Measurements from ENCODE around the gene PPFIA1.

Gene PPFIA1

GRCh38 chr11:70399681-70400112 is 129.2 kb downstream of the PPFIA1 start:
- H4K8ac ChIP-seq (ENCODE audit: low read depth, low read length) = no peak overlapping the region
- peak overlapping the region; percentile 95 for H3K56ac ChIP-seq (ENCODE audit: low read length)
- H3K4me1 ChIP-seq (ENCODE audit: control insufficient read depth, low read depth, low read length) = peaks cover 8% of the 10 kb centered on the region
- H3K4me2 ChIP-seq (ENCODE audit: low read length) = peak overlapping the region; percentile 81
- H3K36me3 ChIP-seq (ENCODE audit: control insufficient read depth, insufficient read depth, low read length) = no peaks in the 10 kb centered on the region
- H2BK15ac ChIP-seq (replicated peaks; ENCODE audit: low read depth) = no peak overlapping the region
- no peak overlapping the region for H2BK5ac ChIP-seq (ENCODE audit: low read length)
- no peak overlapping the region for H3K27ac ChIP-seq (ENCODE audit: low read depth, low read length)
- H3K18ac ChIP-seq (ENCODE audit: low read length) = no peak overlapping the region
- WGBS (ENCODE audit: extremely low coverage, insufficient coverage, low lambda C conversion rate) = no CpG with 5 or more reads among the region's 16 CpGs
- peak overlapping the region; percentile 89 for H3K4me3 ChIP-seq (ENCODE audit: low read length)
- H2BK120ac ChIP-seq (ENCODE audit: low read depth, low read length) = no peak overlapping the region
- peaks cover 28% of the 10 kb centered on the region for H3K79me1 ChIP-seq (ENCODE audit: low read length)
- H3K9ac ChIP-seq (ENCODE audit: low read length) = peak overlapping the region; percentile 95
- no peak overlapping the region for H2AK5ac ChIP-seq (ENCODE audit: low read length)
- no peak overlapping the region for H3K4ac ChIP-seq (ENCODE audit: low read depth, low read length)
- DNase-seq = peak; percentile 85
- no peaks in the 10 kb centered on the region for H3K27me3 ChIP-seq (ENCODE audit: insufficient read depth, low read length, poor library complexity)
- peaks cover 59% of the 10 kb centered on the region for H3K79me2 ChIP-seq (ENCODE audit: control insufficient read depth, insufficient read depth, low read length)
- H4K5ac ChIP-seq (ENCODE audit: low read length) = no peak overlapping the region
- H3K23ac ChIP-seq (ENCODE audit: low read length) = no peak overlapping the region

GRCh38 chr11:70400643-70401042 is 130.2 kb downstream of the PPFIA1 start:
- H3K18ac ChIP-seq (ENCODE audit: low read length) = no peak overlapping the region
- H3K27me3 ChIP-seq (ENCODE audit: insufficient read depth, low read length, poor library complexity) = no peaks in the 10 kb centered on the region
- no CpG with 5 or more reads among the region's 8 CpGs for WGBS (ENCODE audit: extremely low coverage, insufficient coverage, low lambda C conversion rate)
- H3K4me3 ChIP-seq (ENCODE audit: low read length) = no peak overlapping the region
- no peak overlapping the region for H2AK5ac ChIP-seq (ENCODE audit: low read length)
- H3K79me2 ChIP-seq (ENCODE audit: control insufficient read depth, insufficient read depth, low read length) = peaks cover 62% of the 10 kb centered on the region
- no peak overlapping the region for H2BK5ac ChIP-seq (ENCODE audit: low read length)
- H3K36me3 ChIP-seq (ENCODE audit: control insufficient read depth, insufficient read depth, low read length) = peaks cover 2% of the 10 kb centered on the region
- H3K9ac ChIP-seq (ENCODE audit: low read length) = peak overlapping the region; percentile 13
- no peak for DNase-seq
- H2BK15ac ChIP-seq (replicated peaks; ENCODE audit: low read depth) = no peak overlapping the region
- no peak overlapping the region for H2BK120ac ChIP-seq (ENCODE audit: low read depth, low read length)
- peaks cover 30% of the 10 kb centered on the region for H3K79me1 ChIP-seq (ENCODE audit: low read length)
- no peak overlapping the region for H3K27ac ChIP-seq (ENCODE audit: low read depth, low read length)
- no peak overlapping the region for H4K5ac ChIP-seq (ENCODE audit: low read length)
- peak overlapping the region; percentile 56 for H3K56ac ChIP-seq (ENCODE audit: low read length)
- no peak overlapping the region for H3K4me2 ChIP-seq (ENCODE audit: low read length)
- H3K4ac ChIP-seq (ENCODE audit: low read depth, low read length) = no peak overlapping the region
- H4K8ac ChIP-seq (ENCODE audit: low read depth, low read length) = no peak overlapping the region
- peak overlapping the region; percentile 89 for H3K23ac ChIP-seq (ENCODE audit: low read length)
- peaks cover 8% of the 10 kb centered on the region for H3K4me1 ChIP-seq (ENCODE audit: control insufficient read depth, low read depth, low read length)

GRCh38 chr11:70402016-70402415 is 131.5 kb downstream of the PPFIA1 start:
- Histone ChIP-seq H3K79me1 (ENCODE audit: low read length) (peaks cover 32% of the 10 kb centered on the region), H3K4ac (ENCODE audit: low read depth, low read length) (no peak overlapping the region), H3K36me3 (ENCODE audit: control insufficient read depth, insufficient read depth, low read length) (peaks cover 6% of the 10 kb centered on the region), H3K18ac (ENCODE audit: low read length) (no peak overlapping the region), H3K79me2 (ENCODE audit: control insufficient read depth, insufficient read depth, low read length) (peaks cover 65% of the 10 kb centered on the region), H2BK5ac (ENCODE audit: low read length) (no peak overlapping the region), H3K27me3 (ENCODE audit: insufficient read depth, low read length, poor library complexity) (no peaks in the 10 kb centered on the region), H3K4me2 (ENCODE audit: low read length) (no peak overlapping the region), H2AK5ac (ENCODE audit: low read length) (no peak overlapping the region), H2BK120ac (ENCODE audit: low read depth, low read length) (no peak overlapping the region), H2BK15ac (replicated peaks; ENCODE audit: low read depth) (no peak overlapping the region), H4K8ac (ENCODE audit: low read depth, low read length) (no peak overlapping the region), H3K56ac (ENCODE audit: low read length) (no peak overlapping the region), H3K4me1 (ENCODE audit: control insufficient read depth, low read depth, low read length) (peaks cover 8% of the 10 kb centered on the region), H3K9ac (ENCODE audit: low read length) (no peak overlapping the region), H3K4me3 (ENCODE audit: low read length) (no peak overlapping the region), H3K27ac (ENCODE audit: low read depth, low read length) (no peak overlapping the region), H3K23ac (ENCODE audit: low read length) (peak overlapping the region; percentile 10), H4K5ac (ENCODE audit: low read length) (no peak overlapping the region)
- no CpG with 5 or more reads among the region's 10 CpGs for WGBS (ENCODE audit: extremely low coverage, insufficient coverage, low lambda C conversion rate)
- no peak for DNase-seq

- no peak overlapping the region for H2BK120ac ChIP-seq (ENCODE audit: low read depth, low read length)
- H3K79me2 ChIP-seq (ENCODE audit: control insufficient read depth, insufficient read depth, low read length) = peaks cover 62% of the 10 kb centered on the region
- no peak overlapping the region for H3K18ac ChIP-seq (ENCODE audit: low read length)
- H3K4ac ChIP-seq (ENCODE audit: low read depth, low read length) = no peak overlapping the region
- no peak overlapping the region for H4K8ac ChIP-seq (ENCODE audit: low read depth, low read length)
- WGBS (ENCODE audit: extremely low coverage, insufficient coverage, low lambda C conversion rate) = no CpG with 5 or more reads among the region's 1 CpG
- no peak overlapping the region for H4K5ac ChIP-seq (ENCODE audit: low read length)
- no peak overlapping the region for H2AK5ac ChIP-seq (ENCODE audit: low read length)
- peak overlapping the region; percentile 46 for H3K56ac ChIP-seq (ENCODE audit: low read length)
- no peak overlapping the region for H3K4me3 ChIP-seq (ENCODE audit: low read length)
- H3K9ac ChIP-seq (ENCODE audit: low read length) = no peak overlapping the region
- no peak overlapping the region for H2BK5ac ChIP-seq (ENCODE audit: low read length)
- H3K4me1 ChIP-seq (ENCODE audit: control insufficient read depth, low read depth, low read length) = peaks cover 6% of the 10 kb centered on the region
- H3K27ac ChIP-seq (ENCODE audit: low read depth, low read length) = no peak overlapping the region
- H3K79me1 ChIP-seq (ENCODE audit: low read length) = peaks cover 31% of the 10 kb centered on the region
- no peak overlapping the region for H3K23ac ChIP-seq (ENCODE audit: low read length)
- peaks cover 8% of the 10 kb centered on the region for H3K36me3 ChIP-seq (ENCODE audit: control insufficient read depth, insufficient read depth, low read length)
- DNase-seq = no peak
- no peaks in the 10 kb centered on the region for H3K27me3 ChIP-seq (ENCODE audit: insufficient read depth, low read length, poor library complexity)
- no peak overlapping the region for H3K4me2 ChIP-seq (ENCODE audit: low read length)
- no peak overlapping the region for H2BK15ac ChIP-seq (replicated peaks; ENCODE audit: low read depth)
Observed at GRCh38 chr11:70402685-70403084, 132.2 kb downstream of the PPFIA1 start.

- H2AK5ac ChIP-seq (ENCODE audit: low read length) = no peak overlapping the region
- peaks cover 6% of the 10 kb centered on the region for H3K4me1 ChIP-seq (ENCODE audit: control insufficient read depth, low read depth, low read length)
- no peak overlapping the region for H2BK15ac ChIP-seq (replicated peaks; ENCODE audit: low read depth)
- peaks cover 32% of the 10 kb centered on the region for H3K79me1 ChIP-seq (ENCODE audit: low read length)
- no peak overlapping the region for H3K23ac ChIP-seq (ENCODE audit: low read length)
- H2BK5ac ChIP-seq (ENCODE audit: low read length) = no peak overlapping the region
- H3K9ac ChIP-seq (ENCODE audit: low read length) = no peak overlapping the region
- no peak for DNase-seq
- H4K5ac ChIP-seq (ENCODE audit: low read length) = no peak overlapping the region
- peaks cover 54% of the 10 kb centered on the region for H3K79me2 ChIP-seq (ENCODE audit: control insufficient read depth, insufficient read depth, low read length)
- no CpG with 5 or more reads among the region's 11 CpGs for WGBS (ENCODE audit: extremely low coverage, insufficient coverage, low lambda C conversion rate)
- no peaks in the 10 kb centered on the region for H3K27me3 ChIP-seq (ENCODE audit: insufficient read depth, low read length, poor library complexity)
- no peak overlapping the region for H3K18ac ChIP-seq (ENCODE audit: low read length)
- no peak overlapping the region for H3K27ac ChIP-seq (ENCODE audit: low read depth, low read length)
- no peak overlapping the region for H3K4me2 ChIP-seq (ENCODE audit: low read length)
- no peak overlapping the region for H4K8ac ChIP-seq (ENCODE audit: low read depth, low read length)
- H3K4me3 ChIP-seq (ENCODE audit: low read length) = no peak overlapping the region
- H3K4ac ChIP-seq (ENCODE audit: low read depth, low read length) = no peak overlapping the region
- H2BK120ac ChIP-seq (ENCODE audit: low read depth, low read length) = no peak overlapping the region
- peaks cover 14% of the 10 kb centered on the region for H3K36me3 ChIP-seq (ENCODE audit: control insufficient read depth, insufficient read depth, low read length)
- H3K56ac ChIP-seq (ENCODE audit: low read length) = no peak overlapping the region
Observed at GRCh38 chr11:70404244-70404643, 133.8 kb downstream of the PPFIA1 start.

GRCh38 chr11:70405679-70406395 is 135.3 kb downstream of the PPFIA1 start:
- peaks cover 2% of the 10 kb centered on the region for H3K4me1 ChIP-seq (ENCODE audit: control insufficient read depth, low read depth, low read length)

More at GRCh38 chr11:70405679-70406395, 135.3 kb downstream of the PPFIA1 start:
- Histone ChIP-seq H2BK5ac (ENCODE audit: low read length) (no peak overlapping the region), H2BK15ac (replicated peaks; ENCODE audit: low read depth) (no peak overlapping the region), H2AK5ac (ENCODE audit: low read length) (no peak overlapping the region), H3K4me2 (ENCODE audit: low read length) (no peak overlapping the region), H3K27ac (ENCODE audit: low read depth, low read length) (no peak overlapping the region), H3K4me3 (ENCODE audit: low read length) (no peak overlapping the region), H3K36me3 (ENCODE audit: control insufficient read depth, insufficient read depth, low read length) (peaks cover 26% of the 10 kb centered on the region), H3K27me3 (ENCODE audit: insufficient read depth, low read length, poor library complexity) (no peaks in the 10 kb centered on the region), H3K9ac (ENCODE audit: low read length) (no peak overlapping the region), H3K79me2 (ENCODE audit: control insufficient read depth, insufficient read depth, low read length) (peaks cover 39% of the 10 kb centered on the region), H3K79me1 (ENCODE audit: low read length) (peaks cover 22% of the 10 kb centered on the region), H2BK120ac (ENCODE audit: low read depth, low read length) (no peak overlapping the region), H4K8ac (ENCODE audit: low read depth, low read length) (no peak overlapping the region), H3K56ac (ENCODE audit: low read length) (no peak overlapping the region), H3K4ac (ENCODE audit: low read depth, low read length) (no peak overlapping the region), H3K23ac (ENCODE audit: low read length) (no peak overlapping the region), H3K18ac (ENCODE audit: low read length) (no peak overlapping the region), H4K5ac (ENCODE audit: low read length) (no peak overlapping the region)
- WGBS (ENCODE audit: extremely low coverage, insufficient coverage, low lambda C conversion rate) = no CpG with 5 or more reads among the region's 20 CpGs
- DNase-seq = no peak
